HUES6 (cell line): ENCODE data around the gene AFF2.

Experiments used
- H3K27ac ChIP-seq: 2 replicates; pipeline ENCODE4 v1.7.0; 2013; ENCODE audit warnings: low read depth, mild to moderate bottlenecking, low read length, inconsistent platforms
- H3K27me3 ChIP-seq: 2 replicates; pipeline ENCODE4 v1.6.1; 2013; ENCODE audit warnings: low read length; ENCODE audit not compliant: control insufficient read depth, insufficient read depth
- H3K36me3 ChIP-seq: 2 replicates; pipeline ENCODE4 v1.6.1; 2013; ENCODE audit warnings: low read length; ENCODE audit not compliant: control insufficient read depth, insufficient read depth
- H3K4me1 ChIP-seq: 2 replicates; pipeline ENCODE4 v1.6.1; 2013; ENCODE audit warnings: low read length; ENCODE audit not compliant: control insufficient read depth, insufficient read depth
- H3K4me3 ChIP-seq: 2 replicates; pipeline ENCODE4 v1.5.1; 2013; ENCODE audit warnings: low read depth, low read length
- H3K9ac ChIP-seq: one replicate; pipeline ENCODE4 v1.6.1; 2013; ENCODE audit warnings: mild to moderate bottlenecking, low read length
- H3K9me3 ChIP-seq: 2 replicates; pipeline ENCODE4 v1.6.1; 2013; ENCODE audit warnings: low read depth, low read length; ENCODE audit not compliant: control insufficient read depth, insufficient read depth

AFF2 gene

DNA sequence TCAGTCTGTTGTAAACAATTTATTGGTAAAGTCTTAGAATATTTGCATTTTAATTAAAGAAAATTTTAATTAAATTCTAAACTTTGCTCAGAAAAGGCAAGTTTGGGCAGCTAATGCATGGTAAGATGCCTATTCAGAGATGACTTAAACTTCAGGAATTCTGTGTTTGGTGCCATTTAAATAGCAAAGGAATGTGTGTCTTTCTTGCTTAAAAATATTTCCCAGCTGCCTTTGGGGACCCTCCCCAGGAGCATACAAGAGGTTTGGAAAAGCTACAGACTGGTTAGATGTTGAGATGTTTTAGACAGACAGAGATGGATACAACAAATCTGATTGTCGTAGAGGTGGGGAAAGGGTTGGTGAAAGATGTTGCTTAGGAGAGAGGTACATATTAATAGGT, 36.5 kb downstream of the AFF2 start:
- no peak overlapping the region for H3K4me3 ChIP-seq
- H3K27me3 ChIP-seq, result no peaks in the 10 kb centered on the region
- peaks cover 36% of the 10 kb centered on the region for H3K4me1 ChIP-seq
- no peaks in the 10 kb centered on the region for H3K36me3 ChIP-seq
- no peak overlapping the region for H3K9ac ChIP-seq
- no peak overlapping the region for H3K27ac ChIP-seq
- no peaks in the 10 kb centered on the region for H3K9me3 ChIP-seq

DNA sequence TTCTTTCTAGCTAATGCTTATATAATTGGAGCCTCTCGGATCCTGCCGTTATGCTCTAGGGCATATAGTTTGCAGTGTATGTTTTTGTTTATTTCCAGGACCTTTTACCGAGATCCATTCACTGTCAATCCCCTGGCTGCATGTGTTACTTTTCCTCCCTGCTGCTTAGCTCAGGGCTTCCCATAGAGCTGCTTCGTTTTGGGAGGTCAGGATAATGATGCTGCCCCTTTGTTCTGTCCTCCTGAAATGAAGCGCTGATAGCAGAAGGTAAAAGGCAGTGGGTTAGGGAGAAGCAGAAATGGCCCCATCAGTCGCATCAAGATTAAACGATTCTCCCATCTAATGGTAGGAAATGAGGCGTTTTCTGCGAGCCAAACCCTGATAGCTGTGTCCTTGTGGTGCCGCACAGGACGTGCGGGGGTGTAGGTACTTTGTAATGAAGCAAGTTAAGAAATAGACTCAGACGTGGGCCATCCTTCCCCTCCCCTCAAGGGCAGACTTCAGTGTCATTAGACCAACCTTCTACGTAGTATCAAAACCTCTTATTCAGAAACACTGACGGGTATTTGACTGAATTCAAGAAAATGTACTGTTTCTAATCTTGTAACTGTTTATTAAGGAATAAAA, 37.3 kb downstream of the AFF2 start:
- no peak overlapping the region for H3K4me3 ChIP-seq
- peaks cover 41% of the 10 kb centered on the region for H3K4me1 ChIP-seq
- no peaks in the 10 kb centered on the region for H3K27me3 ChIP-seq
- H3K9me3 ChIP-seq, result no peaks in the 10 kb centered on the region
- H3K9ac ChIP-seq, result no peak overlapping the region
- H3K27ac ChIP-seq, result no peak overlapping the region
- H3K36me3 ChIP-seq, result no peaks in the 10 kb centered on the region

DNA sequence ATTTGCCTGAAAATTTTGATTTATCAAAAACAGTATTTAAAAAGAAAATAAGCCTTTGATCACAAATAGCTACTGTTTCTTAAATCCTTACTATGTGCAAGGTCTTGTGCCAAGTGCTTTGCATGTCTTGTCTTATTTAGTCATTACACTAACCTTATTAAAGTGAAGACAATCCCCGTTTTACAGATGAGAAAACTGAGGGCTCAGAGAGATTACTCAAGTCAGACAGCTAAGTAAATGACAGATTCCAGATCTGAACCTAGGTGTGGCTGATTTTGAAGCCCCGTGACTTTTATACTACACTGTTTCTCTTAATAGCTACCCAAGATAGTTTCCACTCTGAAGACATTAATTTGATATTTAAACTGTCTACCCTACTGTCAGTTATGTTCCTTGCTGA, 38.2 kb downstream of the AFF2 start:
- Histone ChIP-seq H3K27me3 (no peaks in the 10 kb centered on the region), H3K9me3 (no peaks in the 10 kb centered on the region), H3K27ac (no peak overlapping the region), H3K4me3 (no peak overlapping the region), H3K36me3 (no peaks in the 10 kb centered on the region), H3K9ac (no peak overlapping the region), H3K4me1 (peaks cover 50% of the 10 kb centered on the region)

DNA sequence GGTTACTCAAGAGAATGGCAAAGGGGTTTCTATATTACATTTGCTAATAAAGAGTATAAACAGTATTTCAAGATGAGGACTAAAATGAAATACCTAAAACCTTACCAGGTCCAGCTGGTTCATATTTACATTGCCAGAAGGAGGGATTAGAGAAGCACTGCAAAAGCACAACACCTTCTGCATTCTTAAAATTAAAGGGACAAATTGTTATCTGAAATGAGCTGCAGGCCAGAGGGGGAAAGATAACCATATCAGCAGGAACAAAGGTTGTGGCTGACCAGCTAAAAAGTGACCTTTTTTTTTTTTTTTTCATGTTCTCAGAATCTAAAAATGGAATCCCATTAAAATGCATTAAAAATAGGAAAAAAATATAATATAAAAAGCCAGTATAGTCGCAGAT, 39.7 kb downstream of the AFF2 start:
- no peaks in the 10 kb centered on the region for H3K36me3 ChIP-seq
- no peak overlapping the region for H3K9ac ChIP-seq
- H3K4me3 ChIP-seq, result no peak overlapping the region
- no peaks in the 10 kb centered on the region; the same call in 1 of the 2 replicates for H3K27me3 ChIP-seq
- no peaks in the 10 kb centered on the region for H3K9me3 ChIP-seq
- H3K27ac ChIP-seq, result no peak overlapping the region
- peaks cover 60% of the 10 kb centered on the region for H3K4me1 ChIP-seq

DNA sequence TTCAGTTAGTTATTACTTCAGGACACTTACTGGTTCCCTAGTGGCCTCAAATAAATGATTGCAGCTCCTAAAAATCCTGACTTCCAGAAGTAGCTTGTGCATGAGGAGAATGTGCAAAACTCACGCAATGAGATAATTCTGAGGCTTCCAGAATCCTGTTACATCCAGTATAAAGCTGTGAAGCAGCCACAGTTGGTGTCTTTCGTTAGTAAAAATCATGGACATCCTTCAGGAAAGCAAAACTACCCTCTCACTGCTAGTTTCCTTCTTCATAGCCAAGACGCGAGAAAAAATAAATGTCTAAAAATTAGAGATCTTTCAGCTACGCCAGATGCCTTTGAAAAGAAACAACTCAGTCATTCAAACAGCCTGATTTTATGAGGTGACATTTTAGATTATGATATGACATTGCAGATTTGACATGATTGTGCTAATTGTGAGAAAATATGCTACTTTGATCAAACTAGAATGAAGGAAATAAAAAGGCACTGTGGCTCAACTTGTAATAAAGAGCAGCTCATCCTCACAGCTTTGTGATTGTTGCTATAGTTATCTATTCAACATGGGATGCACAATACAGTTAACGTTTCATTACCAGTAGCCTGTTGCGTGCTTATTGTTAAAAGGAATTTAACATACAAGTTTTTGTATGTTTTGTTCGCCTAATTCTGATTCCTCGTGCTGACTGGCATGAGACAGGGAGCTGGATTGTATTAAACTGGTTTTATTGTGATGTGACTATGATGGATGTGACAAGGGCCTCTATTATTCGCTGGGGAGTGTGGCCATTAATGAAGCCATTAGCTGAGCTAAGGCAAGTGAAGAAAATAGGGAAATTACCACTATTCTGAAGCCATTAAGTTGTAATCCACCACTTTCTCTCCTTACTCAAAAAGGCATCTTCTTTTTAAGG, 40.5 kb downstream of the AFF2 start:
- no peak overlapping the region for H3K9ac ChIP-seq
- no peaks in the 10 kb centered on the region; the same call in 1 of the 2 replicates for H3K27me3 ChIP-seq
- no peak overlapping the region for H3K4me3 ChIP-seq
- H3K27ac ChIP-seq, result no peak overlapping the region
- no peaks in the 10 kb centered on the region for H3K36me3 ChIP-seq
- H3K9me3 ChIP-seq, result no peaks in the 10 kb centered on the region
- peaks cover 60% of the 10 kb centered on the region for H3K4me1 ChIP-seq

DNA sequence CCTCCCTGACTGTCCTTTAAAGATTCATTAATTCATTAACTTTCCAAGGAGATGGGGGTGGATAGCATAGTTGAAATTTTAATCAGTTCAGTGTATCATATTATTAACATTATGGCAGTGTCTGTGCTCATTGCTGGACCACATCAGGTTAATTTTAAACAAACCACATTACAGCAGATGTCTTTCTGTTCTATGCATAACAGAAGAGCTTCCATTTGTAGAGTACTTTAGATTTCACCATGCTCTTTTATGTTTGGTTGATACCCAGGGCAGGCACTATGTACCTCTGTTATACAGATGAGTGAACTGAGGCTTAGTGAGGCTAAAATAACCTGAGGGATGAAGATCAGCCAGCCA, 41.1 kb downstream of the AFF2 start:
- Histone ChIP-seq H3K27ac (no peak overlapping the region), H3K27me3 (no peaks in the 10 kb centered on the region; the same call in 1 of the 2 replicates), H3K4me1 (peaks cover 56% of the 10 kb centered on the region), H3K36me3 (no peaks in the 10 kb centered on the region), H3K4me3 (no peak overlapping the region), H3K9ac (no peak overlapping the region), H3K9me3 (no peaks in the 10 kb centered on the region)

DNA sequence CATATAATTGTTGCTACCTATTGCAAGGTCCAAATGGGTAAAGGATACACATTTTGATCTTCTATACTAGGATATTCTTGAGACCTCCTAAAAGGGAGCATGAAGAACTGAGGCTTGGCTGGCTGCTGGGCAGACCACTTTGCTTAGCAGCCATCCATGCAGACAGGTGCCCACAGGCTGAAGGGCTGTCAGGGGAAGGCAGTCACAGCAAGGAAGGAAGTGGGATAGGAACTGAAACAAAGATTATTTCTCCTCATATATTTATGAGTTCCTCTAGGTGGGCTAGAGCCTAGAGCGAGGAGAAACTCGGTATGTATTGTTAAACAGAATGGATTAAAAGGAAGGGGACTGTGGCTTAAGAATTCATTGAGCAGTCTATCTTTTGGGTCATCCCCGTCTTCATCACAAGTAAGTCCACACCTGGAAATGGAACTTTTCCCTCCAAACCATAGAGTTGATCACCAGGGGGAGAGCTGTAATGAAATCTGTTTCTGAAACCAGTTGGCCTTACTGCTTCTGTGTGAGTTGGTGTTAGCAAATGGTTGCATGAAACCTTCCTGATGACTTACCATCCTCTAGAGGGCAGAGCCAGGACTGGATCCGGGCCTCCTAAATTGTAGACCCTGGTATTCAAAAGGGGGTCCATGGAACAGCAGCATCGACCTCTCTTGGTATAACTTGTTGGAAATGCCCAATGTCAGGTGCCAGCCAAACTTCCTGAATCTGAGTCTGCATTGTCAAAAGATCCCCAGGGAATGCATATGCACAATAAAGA, 42.3 kb downstream of the AFF2 start:
- Histone ChIP-seq H3K9ac (no peak overlapping the region), H3K27ac (no peak overlapping the region), H3K36me3 (no peaks in the 10 kb centered on the region), H3K4me1 (peaks cover 45% of the 10 kb centered on the region), H3K9me3 (no peaks in the 10 kb centered on the region), H3K27me3 (no peaks in the 10 kb centered on the region; the same call in 1 of the 2 replicates), H3K4me3 (no peak overlapping the region; the same call in 1 of the 2 replicates)

DNA sequence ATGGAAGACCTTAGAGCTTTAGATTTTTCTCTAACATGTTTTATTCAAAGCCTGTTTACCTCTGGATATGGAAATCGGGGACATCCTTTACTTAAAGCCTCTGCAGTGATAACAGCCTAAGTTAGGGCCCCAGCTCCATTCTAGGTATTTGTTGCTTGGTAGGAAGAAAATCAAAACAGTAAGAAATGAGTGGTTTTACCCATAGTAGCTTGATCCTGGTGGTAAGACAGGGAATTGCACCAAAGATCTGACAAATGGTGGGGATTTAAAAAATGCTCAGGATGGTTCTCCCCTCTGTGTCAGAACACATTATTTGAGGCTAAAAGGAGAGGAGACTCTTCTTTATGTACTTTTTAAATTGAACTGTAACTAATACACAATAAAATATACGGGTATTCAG, 52.4 kb downstream of the AFF2 start:
- Histone ChIP-seq H3K27ac (no peak overlapping the region), H3K36me3 (no peaks in the 10 kb centered on the region), H3K4me1 (no peaks in the 10 kb centered on the region), H3K9ac (no peak overlapping the region), H3K27me3 (no peaks in the 10 kb centered on the region), H3K9me3 (no peaks in the 10 kb centered on the region), H3K4me3 (no peak overlapping the region)

DNA sequence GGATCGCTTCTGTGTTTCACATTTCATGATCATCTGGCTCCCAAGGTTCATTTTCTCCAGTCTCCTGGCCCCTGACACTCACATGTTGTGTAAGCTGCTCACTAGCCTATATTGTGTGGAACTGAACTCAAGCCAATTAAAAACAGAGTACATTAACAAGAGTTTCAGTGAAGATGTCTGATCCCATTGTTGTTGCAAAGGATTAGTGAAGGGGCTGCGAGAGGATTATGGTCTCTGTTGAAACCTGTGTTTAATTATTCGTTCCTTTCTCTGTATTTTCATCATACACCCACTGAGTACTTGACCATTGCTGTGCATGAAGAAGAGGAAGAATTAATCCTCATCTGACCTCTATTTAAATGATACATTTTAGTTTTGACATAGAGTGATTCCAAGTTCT, 54.7 kb downstream of the AFF2 start:
- H3K27ac ChIP-seq, result no peak overlapping the region
- no peaks in the 10 kb centered on the region for H3K36me3 ChIP-seq
- no peaks in the 10 kb centered on the region for H3K4me1 ChIP-seq
- no peak overlapping the region for H3K4me3 ChIP-seq
- no peaks in the 10 kb centered on the region for H3K27me3 ChIP-seq
- H3K9ac ChIP-seq, result no peak overlapping the region
- H3K9me3 ChIP-seq, result no peaks in the 10 kb centered on the region

DNA sequence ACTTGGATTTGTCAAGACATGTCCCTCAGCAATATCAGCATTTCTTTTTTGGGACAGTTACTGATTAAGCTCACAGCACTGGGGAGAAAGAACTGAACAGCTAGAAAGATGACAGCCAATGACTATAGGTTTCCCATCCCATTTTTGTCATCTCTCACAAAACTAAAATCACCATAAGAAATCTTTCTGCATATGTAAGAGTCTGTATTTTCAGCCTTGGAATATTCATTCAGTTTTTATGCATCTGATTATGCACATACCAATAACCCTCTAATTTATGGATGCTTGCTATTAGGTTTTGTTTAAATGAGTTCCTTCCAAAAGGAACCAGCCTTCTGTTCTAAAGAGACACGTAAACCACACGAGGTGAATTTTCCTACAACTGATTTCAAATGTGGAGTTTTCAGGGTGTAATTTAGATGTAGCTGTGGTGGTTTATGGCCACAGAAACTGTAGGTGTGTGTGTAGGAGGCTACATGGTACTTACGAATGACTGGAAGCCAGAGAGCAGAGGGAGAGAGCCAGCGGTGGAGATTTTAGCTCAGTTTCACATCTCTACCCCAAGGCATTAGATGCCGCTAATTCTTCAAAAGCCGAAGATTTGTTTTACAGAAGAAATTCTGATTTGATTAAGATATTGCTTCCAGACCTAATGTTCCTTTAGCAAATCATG, 55.3 kb downstream of the AFF2 start:
- H3K36me3 ChIP-seq, result no peaks in the 10 kb centered on the region
- no peak overlapping the region for H3K9ac ChIP-seq
- H3K27me3 ChIP-seq, result no peaks in the 10 kb centered on the region
- H3K4me1 ChIP-seq, result no peaks in the 10 kb centered on the region
- H3K9me3 ChIP-seq, result no peaks in the 10 kb centered on the region
- no peak overlapping the region for H3K27ac ChIP-seq
- H3K4me3 ChIP-seq, result no peak overlapping the region
